Measurements from ENCODE around the gene L3MBTL3. TPM values are rescaled to one million over a fixed set of nuclear protein-coding genes. Genes with fewer than 3 reads are reported as not detected.

The L3MBTL3 gene
- total and polyA plus RNA-seq, 10 of the 15 experiments (the other 5 are each of a cell fraction or from before 2014, with no cell fraction given), result 0.71 to 9.4 (median 6.2) TPM

- TF ChIP-seq ATF3 (IDR thresholded peaks at IDR 0.05; ENCODE audit: borderline replicate concordance, extremely low read depth, low read depth, low read length), result no peak
- no peak for TF ChIP-seq EGR1 (IDR thresholded peaks at IDR 0.05; ENCODE audit: borderline replicate concordance in 1 of 2, low read depth in 2 of 2, low read length in 2 of 2)
- no peak for TF ChIP-seq SIX5 (IDR thresholded peaks at IDR 0.05; ENCODE audit: low read depth, low read length, severe bottlenecking)
- TF ChIP-seq SUZ12 (IDR thresholded peaks at IDR 0.05; ENCODE audit: unreplicated experiment), result no peak
- no peak for TF ChIP-seq BCLAF1 (IDR thresholded peaks at IDR 0.05)
- no peak for TF ChIP-seq ZBTB33 (IDR thresholded peaks at IDR 0.05)
- TF ChIP-seq FOS (IDR thresholded peaks at IDR 0.05; ENCODE audit: borderline replicate concordance, extremely low read depth, insufficient read length), result no peak
- no peak for TF ChIP-seq RFX5 (IDR thresholded peaks at IDR 0.05; ENCODE audit: low read depth, low read length)
- TF ChIP-seq MEF2A (IDR thresholded peaks at IDR 0.05; ENCODE audit: insufficient read depth, low read depth, low read length), result no peak
- no peak for TF ChIP-seq CTCF (IDR thresholded peaks at IDR 0.05 in 2 of 3, conservative IDR thresholded peaks at IDR 0.05 in 1 of 3; ENCODE audit: control insufficient read depth in 2 of 3, extremely low read depth in 1 of 3, insufficient read depth in 1 of 3, low read depth in 3 of 3, low read length in 3 of 3)
- TF ChIP-seq USF1 (IDR thresholded peaks at IDR 0.05; ENCODE audit: borderline replicate concordance, extremely low read length, insufficient read depth, low read depth, low read length), result no peak
- no peak for TF ChIP-seq BACH1 (IDR thresholded peaks at IDR 0.05; ENCODE audit: borderline replicate concordance)
Measured at GRCh38 chr6:130127195-130127594, 108.8 kb downstream of the L3MBTL3 start (continued).
